H1 (cell line): ENCODE data around the gene LINC00632. TPM values are rescaled to one million over a fixed set of nuclear protein-coding genes. Genes with fewer than 3 reads are reported as not detected.

ENCODE experiments used
- CTCF ChIA-PET: fragments of 300-600 bp; sonication (Branson Sonifier 250); formaldehyde crosslinking; loops from one replicate; lab custom pipeline; 2021; ENCODE audit not compliant: partially characterized antibody; lab: Charles Lee
- POLR2A ChIA-PET: fragments of 300-600 bp; sonication (Branson Sonifier 250); formaldehyde crosslinking; loops from one replicate; lab custom pipeline; 2021; ENCODE audit warnings: inconsistent platforms; ENCODE audit not compliant: partially characterized antibody; lab: Charles Lee
- DNase-seq, 2 experiments: peaks; one replicate each; pipeline versions ENCODE4 v3.0.0 to v3.0.0-alpha.2; 2010 to 2022; ENCODE audit warnings: low spot score in 2 of 2, low read depth in 1 of 2, mixed read lengths in 1 of 2
- FAIRE-seq: peaks from 2 replicates; lab custom pipeline; 2011; peaks lifted over from hg19 to GRCh38; lab: Jason Lieb, UNC
- H2AFZ ChIP-seq: 2 replicates; pipeline ENCODE4 v1.8.1; 2012; ENCODE audit warnings: low read length, inconsistent platforms
- H2AK5ac ChIP-seq: 2 replicates; pipeline ENCODE4 v1.6.1; 2013; ENCODE audit warnings: low read depth, low read length
- H2BK120ac ChIP-seq: replicated peaks from 2 replicates; pipeline ENCODE3; 2013; ENCODE audit warnings: low read depth, low read length, inconsistent platforms
- H2BK12ac ChIP-seq: 2 replicates; pipeline ENCODE4 v1.6.1; 2013; ENCODE audit warnings: low read depth, low read length
- H2BK15ac ChIP-seq: 2 replicates; pipeline ENCODE4 v1.6.1; 2013; ENCODE audit warnings: low read length
- H2BK20ac ChIP-seq: 2 replicates; pipeline ENCODE4 v1.6.1; 2013; ENCODE audit warnings: low read length
- H2BK5ac ChIP-seq: 2 replicates; pipeline ENCODE4 v1.6.1; 2013; ENCODE audit warnings: low read depth, low read length
- H3K14ac ChIP-seq: 2 replicates; pipeline ENCODE4 v1.6.1; 2013; ENCODE audit warnings: inconsistent platforms; ENCODE audit not compliant: insufficient read length
- H3K18ac ChIP-seq: 2 replicates; pipeline ENCODE4 v1.6.1; 2013; ENCODE audit warnings: low read length; ENCODE audit errors: extremely low read depth
- H3K23ac ChIP-seq: 2 replicates; pipeline ENCODE4 v1.6.1; 2013; ENCODE audit warnings: inconsistent platforms; ENCODE audit not compliant: insufficient read length
- H3K23me2 ChIP-seq: 2 replicates; pipeline ENCODE4 v1.6.1; 2013; ENCODE audit warnings: low read depth, low read length
- H3K27ac ChIP-seq: 2 replicates; pipeline ENCODE4 v1.6.1; 2011; ENCODE audit warnings: low read depth, low read length, inconsistent platforms
- H3K27me3 ChIP-seq, 4 experiments: replicated peaks in 1 of 4; 1 replicate in 1 of 4; 2 replicates in 3 of 4; pipeline versions ENCODE4 v1.6.1 to v1.8.1; 2011 to 2013; ENCODE audit warnings: low read length in 3 of 4, mild to moderate bottlenecking in 3 of 4, inconsistent platforms in 2 of 4, mixed read lengths in 2 of 4, moderate library complexity in 1 of 4; ENCODE audit not compliant: control insufficient read depth in 3 of 4, insufficient read depth in 3 of 4; ENCODE audit errors: extremely low read depth in 1 of 4
- H3K36me3 ChIP-seq, 4 experiments: 2 replicates each; pipeline versions ENCODE4 v1.6.1 to v1.8.1; 2011 to 2013; ENCODE audit warnings: mild to moderate bottlenecking in 4 of 4, low read length in 3 of 4, moderate library complexity in 2 of 4, control low read depth in 1 of 4, inconsistent platforms in 1 of 4; ENCODE audit not compliant: insufficient read depth in 4 of 4, control insufficient read depth in 2 of 4
- H3K4ac ChIP-seq: replicated peaks from 2 replicates; pipeline ENCODE3; 2013; ENCODE audit warnings: low read length, low read depth, mixed read lengths, inconsistent platforms; ENCODE audit not compliant: insufficient read length
- H3K4me1 ChIP-seq, 4 experiments: replicated peaks in 1 of 4; 1 replicate in 1 of 4; 2 replicates in 3 of 4; pipeline versions ENCODE4 v1.6.1 to v1.8.1; 2011 to 2013; ENCODE audit warnings: low read length in 3 of 4, inconsistent platforms in 2 of 4, mixed read lengths in 1 of 4; ENCODE audit not compliant: insufficient read depth in 4 of 4, control insufficient read depth in 3 of 4
- H3K4me2 ChIP-seq, 2 experiments: 2 replicates each; pipeline versions ENCODE4 v1.6.1 to v1.8.1; 2011 to 2013; ENCODE audit warnings: low read depth in 2 of 2, low read length in 2 of 2, control low read depth in 1 of 2, inconsistent platforms in 1 of 2, mild to moderate bottlenecking in 1 of 2; ENCODE audit not compliant: insufficient read depth in 1 of 2
- H3K4me3 ChIP-seq, 4 experiments: fragments of 200-600, 300-600 bp in 1 of 4; sonication (generic), shearing (Covaris generic), sonication (Bioruptor Twin) in 1 of 4; 2 replicates each; pipeline versions ENCODE4 v1.5.1 to v1.8.1; 2011 to 2016; ENCODE audit warnings: low read length in 4 of 4, low read depth in 3 of 4, control low read depth in 2 of 4, inconsistent platforms in 2 of 4, mild to moderate bottlenecking in 2 of 4, mixed read lengths in 1 of 4, moderate library complexity in 1 of 4; ENCODE audit not compliant: insufficient read depth in 2 of 4; ENCODE audit errors: extremely low read depth in 1 of 4
- H3K56ac ChIP-seq: replicated peaks from 2 replicates; pipeline ENCODE3; 2013; ENCODE audit warnings: low read depth, mild to moderate bottlenecking, mixed read lengths, low read length, inconsistent platforms; ENCODE audit not compliant: insufficient read length
- H3K79me1 ChIP-seq: 2 replicates; pipeline ENCODE4 v1.6.1; 2013; ENCODE audit warnings: low read depth, low read length, control low read depth
- H3K79me2 ChIP-seq, 2 experiments: 2 replicates each; pipeline versions ENCODE4 v1.6.1 to v1.8.1; 2012 to 2013; ENCODE audit warnings: low read length in 2 of 2, mild to moderate bottlenecking in 2 of 2, inconsistent platforms in 1 of 2; ENCODE audit not compliant: insufficient read depth in 2 of 2, control insufficient read depth in 1 of 2
- H3K9ac ChIP-seq, 4 experiments: replicated peaks in 1 of 4; 1 replicate in 1 of 4; 2 replicates in 3 of 4; pipeline versions ENCODE4 v1.6.1 to v1.8.1; 2011 to 2013; ENCODE audit warnings: low read depth in 3 of 4, low read length in 3 of 4, control low read depth in 2 of 4, mild to moderate bottlenecking in 2 of 4, moderate library complexity in 2 of 4, inconsistent platforms in 1 of 4; ENCODE audit errors: extremely low read depth in 1 of 4
- H3K9me3 ChIP-seq, 2 experiments: 2 replicates each; pipeline versions ENCODE4 v1.6.1 to v1.8.1; 2012 to 2013; ENCODE audit warnings: mild to moderate bottlenecking in 2 of 2, moderate library complexity in 2 of 2, control low read depth in 1 of 2, inconsistent platforms in 1 of 2, low read depth in 1 of 2, low read length in 1 of 2, mixed read lengths in 1 of 2; ENCODE audit not compliant: insufficient read depth in 2 of 2
- H4K20me1 ChIP-seq, 2 experiments: replicated peaks in 1 of 2; 2 replicates each; pipeline versions ENCODE3 to v1.8.1; 2011 to 2013; ENCODE audit warnings: inconsistent platforms in 2 of 2, low read length in 2 of 2, mild to moderate bottlenecking in 1 of 2; ENCODE audit not compliant: insufficient read depth in 2 of 2, control insufficient read depth in 1 of 2
- H4K5ac ChIP-seq: 2 replicates; pipeline ENCODE4 v1.6.1; 2013; ENCODE audit warnings: low read length, low read depth, mixed read lengths, inconsistent platforms; ENCODE audit not compliant: insufficient read length
- H4K8ac ChIP-seq: 2 replicates; pipeline ENCODE4 v1.8.0; 2013; ENCODE audit warnings: mild to moderate bottlenecking, moderate library complexity, low read length, inconsistent platforms; ENCODE audit not compliant: insufficient read depth; ENCODE audit errors: extremely low read depth
- H4K91ac ChIP-seq: replicated peaks from 2 replicates; pipeline ENCODE3; 2013; ENCODE audit warnings: low read length, mixed read lengths, inconsistent platforms; ENCODE audit not compliant: insufficient read length
- CHD2 ChIP-seq: IDR thresholded peaks from 2 replicates; pipeline ENCODE4 v1.6.1; 2012; ENCODE audit warnings: low read length, improper control_type of control experiment
- EP300 ChIP-seq, 2 experiments: IDR thresholded peaks; 1 replicate in 1 of 2; 2 replicates in 1 of 2; pipeline ENCODE4 v1.6.1; 2011 to 2012; ENCODE audit warnings: low read depth in 2 of 2, low read length in 2 of 2, mild to moderate bottlenecking in 2 of 2, borderline replicate concordance in 1 of 2, inconsistent platforms in 1 of 2, moderate library complexity in 1 of 2
- HDAC2 ChIP-seq, 2 experiments: fragments of 300-600 bp in 1 of 2; sonication (generic) in 1 of 2; IDR thresholded peaks; 2 replicates each; pipeline ENCODE4 v1.6.1; 2011 to 2012; ENCODE audit warnings: low read depth in 2 of 2, low read length in 2 of 2, mild to moderate bottlenecking in 2 of 2, moderate library complexity in 2 of 2, borderline replicate concordance in 1 of 2, inconsistent platforms in 1 of 2
- NRF1 ChIP-seq: IDR thresholded peaks from 2 replicates; pipeline ENCODE4 v1.6.1; 2011; ENCODE audit warnings: mild to moderate bottlenecking, low read depth, low read length, improper control_type of control experiment
- WGBS, 2 experiments: shearing (Covaris generic) in 1 of 2; methylation state at CpG; one replicate each; pipeline versions ENCODE4 v1.1.6 to v1.1.7; 2013 to 2015; ENCODE audit warnings: low lambda C conversion rate in 2 of 2, mixed read lengths in 2 of 2, inconsistent platforms in 1 of 2, low coverage in 1 of 2, missing lambda C conversion rate in 1 of 2; ENCODE audit not compliant: insufficient replicate concordance in 2 of 2, insufficient coverage in 1 of 2, insufficient read length in 1 of 2; ENCODE audit errors: extremely low coverage in 1 of 2, missing lambda C conversion rate in 1 of 2; 5-methylcytosine and 5-hydroxymethylcytosine counted together
- polyA plus RNA-seq, 7 experiments: library from polyadenylated mRNA; depleted of rRNA in 3 of 7; stranded (reverse) in 5 of 7; unstranded in 2 of 7; fragments of >200 nt in 5 of 7; fragments of 200-250 nt in 2 of 7; gene quantifications; 1 replicate in 5 of 7; 2 replicates in 1 of 7; 4 replicates in 1 of 7; pipeline versions ENCODE4 v1.2.1 to v1.2.3, GENCODE V29; 2011 to 2013; ENCODE audit warnings: missing spikeins in 2 of 7, mixed read lengths in 2 of 7
- total RNA-seq: library from RNA; stranded (reverse); fragmentation: NEBNext Ultra II Directional; extraction: Animal tissue kit (Norgen Biotek cat#: 25700); gene quantifications from 2 replicates; pipeline ENCODE4 v1.2.1, GENCODE V29; 2021
- TF ChIP-seq, protein P1 (sequence below): IDR thresholded peaks from 2 replicates; pipeline ENCODE4 v1.6.1; 2011; ENCODE audit warnings: low read depth, mild to moderate bottlenecking, low read length; ENCODE audit not compliant: insufficient read depth

LINC00632 gene
- total and polyA plus RNA-seq, 2 of the 8 experiments (the other 6 are each of a cell fraction or from before 2014, with no cell fraction given) = 24.5 to 85.1 TPM

DNA sequence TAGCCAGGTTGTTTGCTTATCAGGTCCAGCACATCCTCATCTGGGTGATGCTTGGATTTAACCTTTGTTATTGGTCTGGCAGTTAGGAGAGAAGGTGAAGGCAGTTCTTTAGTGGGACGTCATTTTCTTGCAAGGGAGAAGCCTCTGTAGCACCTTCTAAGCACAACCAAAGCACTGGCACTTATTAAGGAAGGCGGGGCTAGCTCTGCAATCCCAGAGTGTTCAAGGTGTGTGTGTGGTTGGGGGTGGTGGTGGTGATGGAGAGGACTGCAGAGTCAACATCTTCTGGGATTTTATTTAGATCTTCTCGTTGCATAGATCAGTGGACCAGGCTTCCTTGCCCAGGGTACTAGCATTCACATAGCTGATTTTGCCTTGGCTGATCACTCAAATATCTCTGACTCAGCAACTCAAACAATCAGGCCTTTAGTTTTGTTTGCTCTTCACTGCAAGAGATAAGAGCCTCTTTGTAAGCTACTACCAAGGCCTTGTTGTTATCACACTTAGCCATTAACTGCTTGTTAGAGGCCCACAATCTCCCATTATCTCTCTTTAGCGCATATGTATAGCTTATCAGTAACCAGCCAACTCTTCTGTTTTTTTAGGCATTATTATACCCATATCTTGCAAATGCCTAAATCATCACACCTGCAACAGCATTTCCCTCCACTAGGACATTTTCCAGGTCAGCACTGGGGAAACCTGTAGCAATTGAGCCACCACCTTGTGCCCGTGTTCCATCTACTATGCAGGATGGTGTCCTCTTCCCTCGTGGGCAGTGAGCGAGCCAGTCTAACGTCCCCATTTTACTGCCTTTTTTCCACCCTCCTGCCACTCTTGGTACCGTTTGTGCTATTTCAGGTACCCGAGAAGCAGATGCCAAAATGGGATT lies 36.5 kb upstream of the LINC00632 start:
- Histone ChIP-seq H3K9ac (no peak overlapping the region), H3K79me2 (no peaks in the 10 kb centered on the region), H3K56ac (no peak overlapping the region), H4K5ac (no peak overlapping the region), H3K4me1 (peaks cover 0 to 7% (median 3%) of the 10 kb centered on the region in 4 experiments; a peak in 3 of 7 replicates), H3K14ac (no peak overlapping the region), H2BK12ac (no peak overlapping the region), H3K4me3 (no peak overlapping the region), H3K23ac (no peak overlapping the region), H4K91ac (no peak overlapping the region), H2BK20ac (no peak overlapping the region), H4K20me1 (no peaks in the 10 kb centered on the region), H4K8ac (no peak overlapping the region), H2BK120ac (no peak overlapping the region), H3K18ac (no peak overlapping the region), H2AK5ac (no peak overlapping the region), H2BK5ac (no peak overlapping the region), H3K27me3 (no peaks in the 10 kb centered on the region), H3K36me3 (no peaks in the 10 kb centered on the region), H3K4me2 (no peak overlapping the region; a peak in 1 of 4 replicates), H3K9me3 (no peaks in the 10 kb centered on the region), H3K23me2 (no peaks in the 10 kb centered on the region), H3K4ac (no peak overlapping the region), H2AFZ (no peak overlapping the region), H3K79me1 (no peaks in the 10 kb centered on the region), H2BK15ac (no peak overlapping the region), H3K27ac (no peak overlapping the region)
- 95% methylated on average over 6 of the region's 10 CpGs; no CpG with 5 or more reads in 1 of the 2 experiments for WGBS, 2 experiments
- DNase-seq (no peak), FAIRE-seq (no peak)
- ChIA-PET CTCF (interaction anchor here (1.2 to 1.9 kb wide), 4 partner anchors 8 to 625 kb away, joined by 3 to 4 read pairs (median 4); no protein-coding TSS in a partner anchor), POLR2A (no interaction called here)
- TF ChIP-seq, protein P1, sequence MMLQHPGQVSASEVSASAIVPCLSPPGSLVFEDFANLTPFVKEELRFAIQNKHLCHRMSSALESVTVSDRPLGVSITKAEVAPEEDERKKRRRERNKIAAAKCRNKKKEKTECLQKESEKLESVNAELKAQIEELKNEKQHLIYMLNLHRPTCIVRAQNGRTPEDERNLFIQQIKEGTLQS = no peak
- TF ChIP-seq NRF1 (no peak), HDAC2 (IDR thresholded peaks at IDR 0.05; ENCODE audit: borderline replicate concordance in 1 of 2, low read depth in 2 of 2, low read length in 2 of 2) (no peak), EP300 (IDR thresholded peaks at IDR 0.05; ENCODE audit: borderline replicate concordance in 1 of 2, low read depth in 2 of 2, low read length in 2 of 2) (no peak), CHD2 (no peak)
